HCT116 (cell line): ENCODE data around the gene CYP21A2. TPM values are rescaled to one million over a fixed set of nuclear protein-coding genes. Genes with fewer than 3 reads are reported as not detected.

Experiments
- ATAC-seq: fragments of 200-7000 bp; cut with Tn5 transposase; 2 replicates; pipeline ENCODE4 v1.9.1; 2020; ENCODE audit warnings: mild to moderate bottlenecking, moderate library complexity
- BruUV-seq: library from RNA; stranded (reverse); fragments of 400-500 nt; replicated peaks from 2 replicates; lab custom pipeline; 2021; lab: Mats Ljungman, UMichigan
- CTCF ChIA-PET: fragments of 300-600 bp; sonication (Branson Sonifier 250); formaldehyde crosslinking; loops from one replicate; lab custom pipeline; 2021; ENCODE audit warnings: antibody characterized with exemption; lab: Charles Lee
- POLR2A ChIA-PET: fragments of 300-600, 350-600 bp; sonication (Branson Sonifier 250); formaldehyde crosslinking; loops from one replicate; lab custom pipeline; 2021; ENCODE audit warnings: antibody characterized with exemption; lab: Charles Lee
- RAD21 ChIA-PET, 2 experiments: fragments of 300-600 bp; sonication (Branson Sonifier 250); formaldehyde crosslinking; loops; one replicate each; lab custom pipeline; 2023; ENCODE audit warnings: low total read pairs in 2 of 2; ENCODE audit not compliant: uncharacterized antibody in 2 of 2, unreplicated experiment in 2 of 2, low non-redundant PET in 1 of 2; lab: Charles Lee
- DNase-seq: peaks from one replicate; pipeline ENCODE4 v3.0.0-alpha.2; 2010; ENCODE audit warnings: low read depth, low spot score
- H2AFZ ChIP-seq: fragments of 200-600 bp; shearing (Covaris generic), sonication (generic); 2 replicates; pipeline ENCODE4 v1.6.1; 2017; ENCODE audit warnings: low read depth, mixed run types, mixed read lengths, antibody characterized with exemption, low read length; ENCODE audit not compliant: poor library complexity, severe bottlenecking
- H3K27ac ChIP-seq: 2 replicates; pipeline ENCODE4 v1.5.1; 2012; ENCODE audit warnings: low read depth, low read length
- H3K27me3 ChIP-seq: fragments of 200-600 bp; sonication (generic); 2 replicates; pipeline ENCODE4 v1.6.1; 2016; ENCODE audit warnings: mixed run types, low read length, mixed read lengths; ENCODE audit not compliant: insufficient read depth
- H3K36me3 ChIP-seq, 2 experiments: fragments of 200-500 bp in 1 of 2; fragments of 200-600 bp in 1 of 2; sonication (Bioruptor generic) in 1 of 2; sonication (generic) in 1 of 2; 2 replicates each; pipeline versions ENCODE4 v1.5.1 to v1.6.1; 2014 to 2016; ENCODE audit warnings: low read length in 2 of 2, inconsistent platforms in 1 of 2, mixed read lengths in 1 of 2, mixed run types in 1 of 2; ENCODE audit not compliant: insufficient read depth in 2 of 2, control insufficient read depth in 1 of 2
- H3K4me1 ChIP-seq, 2 experiments: fragments of 200-600 bp in 1 of 2; sonication (generic) in 1 of 2; 2 replicates each; pipeline versions ENCODE4 v1.5.1 to v1.6.1; 2012 to 2017; ENCODE audit warnings: low read length in 2 of 2, inconsistent platforms in 1 of 2, mild to moderate bottlenecking in 1 of 2, mixed read lengths in 1 of 2, mixed run types in 1 of 2, moderate library complexity in 1 of 2; ENCODE audit not compliant: insufficient read depth in 2 of 2, control insufficient read depth in 1 of 2
- H3K4me2 ChIP-seq: fragments of 200-600 bp; sonication (generic); 2 replicates; pipeline ENCODE4 v1.6.1; 2017; ENCODE audit warnings: mixed run types, low read length, mixed read lengths
- H3K4me3 ChIP-seq, 2 experiments: fragments of 200-600 bp in 1 of 2; sonication (generic) in 1 of 2; replicated peaks in 1 of 2; 2 replicates each; pipeline ENCODE4 v1.5.1; 2011 to 2016; ENCODE audit warnings: low read length in 2 of 2, control low read depth in 1 of 2, low read depth in 1 of 2, mild to moderate bottlenecking in 1 of 2, mixed read lengths in 1 of 2, mixed run types in 1 of 2
- H3K79me2 ChIP-seq: fragments of 200-600 bp; sonication (generic); 2 replicates; pipeline ENCODE4 v1.6.1; 2017; ENCODE audit warnings: mild to moderate bottlenecking, mixed run types, low read length, moderate library complexity, mixed read lengths; ENCODE audit not compliant: insufficient read depth
- H3K9ac ChIP-seq: fragments of 200-600 bp; sonication (generic); 2 replicates; pipeline ENCODE4 v1.6.1; 2016; ENCODE audit warnings: low read length, mixed read lengths
- H3K9me2 ChIP-seq: fragments of 200-600 bp; sonication (generic), shearing (Covaris generic); 2 replicates; pipeline ENCODE4 v1.6.1; 2017; ENCODE audit warnings: mixed run types, mild to moderate bottlenecking, moderate library complexity; ENCODE audit not compliant: insufficient read depth
- H3K9me3 ChIP-seq, 2 experiments: fragments of 200-500 bp in 1 of 2; fragments of 200-600 bp in 1 of 2; sonication (Bioruptor generic) in 1 of 2; sonication (generic) in 1 of 2; 2 replicates each; pipeline ENCODE4 v1.6.1; 2014 to 2017; ENCODE audit warnings: low read length in 2 of 2, mixed read lengths in 2 of 2, inconsistent platforms in 1 of 2, low read depth in 1 of 2, mild to moderate bottlenecking in 1 of 2, mixed run types in 1 of 2, moderate library complexity in 1 of 2; ENCODE audit not compliant: control insufficient read depth in 1 of 2, insufficient read depth in 1 of 2
- H4K20me1 ChIP-seq: fragments of 200-600 bp; sonication (generic), shearing (Covaris generic); 2 replicates; pipeline ENCODE4 v1.6.1; 2017; ENCODE audit warnings: mixed run types, mild to moderate bottlenecking, moderate library complexity; ENCODE audit not compliant: insufficient read depth
- ATF3 ChIP-seq: IDR thresholded peaks from 2 replicates; pipeline ENCODE4 v1.6.1; 2012
- CEBPB ChIP-seq: IDR thresholded peaks from 2 replicates; pipeline ENCODE4 v1.6.1; 2012; ENCODE audit warnings: low read depth
- ELF1 ChIP-seq: IDR thresholded peaks from 2 replicates; pipeline ENCODE4 v1.6.1; 2012; ENCODE audit warnings: low read depth, borderline replicate concordance
- EZH2phosphoT487 ChIP-seq: fragments of 200-600 bp; IDR thresholded peaks from 2 replicates; pipeline ENCODE4 v1.6.1; 2018; ENCODE audit warnings: antibody characterized with exemption, borderline replicate concordance
- FOSL1 ChIP-seq: IDR thresholded peaks from 2 replicates; pipeline ENCODE4 v1.6.1; 2012; ENCODE audit warnings: low read depth
- JUND ChIP-seq: IDR thresholded peaks from 2 replicates; pipeline ENCODE4 v1.6.1; 2012
- POLR2AphosphoS5 ChIP-seq: IDR thresholded peaks from 2 replicates; pipeline ENCODE4 v1.6.1; 2011; ENCODE audit warnings: mild to moderate bottlenecking, low read depth, low read length, moderate library complexity
- REST ChIP-seq: IDR thresholded peaks from 2 replicates; pipeline ENCODE4 v1.6.1; 2012; ENCODE audit warnings: low read depth
- ZFX ChIP-seq: fragments of 450-650 bp; IDR thresholded peaks from 2 replicates; pipeline ENCODE4 v1.6.1; 2017
- intact Hi-C: fragments of 100-400 bp; cut with micrococcal nuclease; formaldehyde crosslinking; loops from 2 replicates; pipeline ENCODE4 v1.10.0; 2022
- total RNA-seq: library from RNA; stranded (reverse); gene quantifications from one replicate; pipeline ENCODE4 v1.2.1, GENCODE V29; 2021; ENCODE audit not compliant: unreplicated experiment

Gene CYP21A2
- total RNA-seq, 1 experiment from 2014 or later: 1.4 TPM

- H3K27ac ChIP-seq: no peak overlapping the region
- no peak overlapping the region for H2AFZ ChIP-seq
- H3K79me2 ChIP-seq: no peaks in the 10 kb centered on the region
- H3K4me3 ChIP-seq: peak overlapping the region in 1 of 2 experiments; percentile 16; a peak in 2 of 4 replicates
- H3K4me2 ChIP-seq: peak overlapping the region; percentile 67
- peaks cover 9 to 27% of the 10 kb centered on the region in 2 experiments for H3K4me1 ChIP-seq
- DNase-seq (peak; percentile 21), ATAC-seq (peak; percentile 10; the same call in 1 of the 2 replicates)
- peak overlapping the region; percentile 28; the same call in 1 of the 2 replicates for H3K9ac ChIP-seq
- intact Hi-C loops: no loop called here
- TF ChIP-seq ELF1 (no peak), POLR2AphosphoS5 (no peak), REST (no peak), JUND (no peak; the same call in 1 of the 2 replicates), FOSL1 (no peak; the same call in none of the 2 replicates), EZH2phosphoT487 (no peak), CEBPB (no peak), ATF3 (no peak), ZFX (no peak)
- ChIA-PET POLR2A (no interaction called here), CTCF (no interaction called here), RAD21 (no interaction called here)
- H4K20me1 ChIP-seq: no peaks in the 10 kb centered on the region
- no peaks in the 10 kb centered on the region for H3K9me2 ChIP-seq
- H3K36me3 ChIP-seq: no peaks in the 10 kb centered on the region
- no peaks in the 10 kb centered on the region for H3K27me3 ChIP-seq
- no peaks in the 10 kb centered on the region for H3K9me3 ChIP-seq
- BruUV-seq: no TSS peak
Observed at GRCh38 chr6:32047084-32047478, 8.9 kb downstream of the CYP21A2 start.
